SH-SY5Y (cell line): ENCODE data around the gene DPH6.

Experiments
- GATA2 ChIP-seq: IDR thresholded peaks from 2 replicates; pipeline ENCODE4 v1.6.1; 2011; ENCODE audit warnings: mild to moderate bottlenecking, low read depth, low read length
- GATA3 ChIP-seq: IDR thresholded peaks from 2 replicates; pipeline ENCODE4 v1.6.1; 2011; ENCODE audit warnings: low read depth, mild to moderate bottlenecking, low read length, moderate library complexity

- TF ChIP-seq GATA2: no peak
- no peak for TF ChIP-seq GATA3
These were observed 781 bp upstream of the DPH6 start for GRCh38 chr15:35546511-35547381.
